ENCODE results near the gene SYNPO2. TPM values are rescaled to one million over a fixed set of nuclear protein-coding genes. Genes with fewer than 3 reads are reported as not detected.
A peak's percentile ranks its signal among the peaks of the same experiment; 100 is the strongest.

SYNPO2 gene
- total RNA-seq, 4 donors from 2014 or later = 1,547 to 3,168 (median 2,047) TPM

GRCh38 chr4:118992149-118992548, 103.5 kb downstream of the SYNPO2 start:
- 27 to 69% methylated on average over 1 of the region's 1 CpG for WGBS, 2 donors (ENCODE audit: low coverage in 1 of 2)
- Histone ChIP-seq H3K27ac (peak overlapping the region; percentile 87 to 100 (median 96)), H3K4me3 (no peak overlapping the region), H3K27me3 (no peaks in the 10 kb centered on the region), H3K9me3 (no peaks in the 10 kb centered on the region), H3K36me3 (no peaks in the 10 kb centered on the region), H3K4me1 (peaks cover 24 to 93% (median 50%) of the 10 kb centered on the region in 3 donors)
- ATAC-seq = no peak
- TF ChIP-seq CTCF (IDR thresholded peaks at IDR 0.05) = no peak
- TF ChIP-seq EP300 (IDR thresholded peaks at IDR 0.05) = no peak
- no peak for TF ChIP-seq POLR2A (IDR thresholded peaks at IDR 0.05)
- no peak for TF ChIP-seq POLR2AphosphoS5 (IDR thresholded peaks at IDR 0.05)

- Histone ChIP-seq H3K9me3 (no peaks in the 10 kb centered on the region), H3K27me3 (no peaks in the 10 kb centered on the region), H3K4me1 (peaks cover 18 to 93% (median 41%) of the 10 kb centered on the region in 3 donors), H3K4me3 (no peak overlapping the region), H3K36me3 (no peaks in the 10 kb centered on the region), H3K27ac (peak overlapping the region; percentile 87 to 100 (median 96))
- TF ChIP-seq CTCF (IDR thresholded peaks at IDR 0.05) (no peak), POLR2AphosphoS5 (IDR thresholded peaks at IDR 0.05) (peak; percentile 13)
- no peak for ATAC-seq
- WGBS, 2 donors (ENCODE audit: low coverage in 1 of 2) = 71 to 72% methylated on average over 2 of the region's 2 CpGs
These were observed 104.7 kb downstream of the SYNPO2 start for GRCh38 chr4:118993333-118993732.

GRCh38 chr4:118994030-118994429, 105.4 kb downstream of the SYNPO2 start:
- no peaks in the 10 kb centered on the region for H3K27me3 ChIP-seq
- H3K27ac ChIP-seq = peak overlapping the region; percentile 87 to 100 (median 96)
- H3K4me1 ChIP-seq = peaks cover 11 to 93% (median 42%) of the 10 kb centered on the region in 3 donors
- H3K9me3 ChIP-seq = no peaks in the 10 kb centered on the region
- peak; percentile 75 for ATAC-seq
- TF ChIP-seq POLR2AphosphoS5 (IDR thresholded peaks at IDR 0.05) = peak; percentile 84
- no peak for TF ChIP-seq CTCF (IDR thresholded peaks at IDR 0.05)
- no peak overlapping the region for H3K4me3 ChIP-seq
- WGBS, 2 donors (ENCODE audit: low coverage in 1 of 2) = 8 to 24% methylated on average over 3 to 5 of the region's 5 CpGs
- no peaks in the 10 kb centered on the region for H3K36me3 ChIP-seq

GRCh38 chr4:118995693-118996391, 107.2 kb downstream of the SYNPO2 start:
- H3K27me3 ChIP-seq = no peaks in the 10 kb centered on the region
- no peak overlapping the region for H3K4me3 ChIP-seq
- H3K36me3 ChIP-seq = no peaks in the 10 kb centered on the region
- no peak for ATAC-seq
- 69 to 75% methylated on average over 3 to 4 of the region's 4 CpGs for WGBS, 2 donors (ENCODE audit: low coverage in 1 of 2)
- peak overlapping the region; percentile 87 to 100 (median 96) for H3K27ac ChIP-seq
- H3K4me1 ChIP-seq = peaks cover 15 to 93% (median 52%) of the 10 kb centered on the region in 3 donors
- H3K9me3 ChIP-seq = no peaks in the 10 kb centered on the region
- TF ChIP-seq EP300 (IDR thresholded peaks at IDR 0.05) (no peak), POLR2AphosphoS5 (IDR thresholded peaks at IDR 0.05) (peak; percentile 72), CTCF (IDR thresholded peaks at IDR 0.05) (no peak)

- peak overlapping the region; percentile 16 to 22 for H3K4me3 ChIP-seq
- TF ChIP-seq POLR2AphosphoS5 (IDR thresholded peaks at IDR 0.05) (peak; percentile 95), CTCF (IDR thresholded peaks at IDR 0.05) (no peak), EP300 (IDR thresholded peaks at IDR 0.05) (peak; percentile 69), POLR2A (IDR thresholded peaks at IDR 0.05) (peak in 1 of 2 donors; percentile 37)
- H3K4me1 ChIP-seq = peaks cover 16 to 94% (median 43%) of the 10 kb centered on the region in 3 donors
- peak; percentile 79 for ATAC-seq
- peak overlapping the region; percentile 87 to 100 (median 96) for H3K27ac ChIP-seq
- H3K9me3 ChIP-seq = no peaks in the 10 kb centered on the region
- H3K36me3 ChIP-seq = no peaks in the 10 kb centered on the region
- H3K27me3 ChIP-seq = no peaks in the 10 kb centered on the region
These were observed 108.9 kb downstream of the SYNPO2 start for GRCh38 chr4:118997601-118998000.
